Hematopoietic multipotent progenitor cell treated with erythropoietin and hydrocortisone succinate and interleukin-3 and kit ligand, for 8 days (in vitro differentiated cells): ENCODE data around the gene STYXL1.

Experiments used
- DNase-seq: peaks from one replicate; pipeline ENCODE4 v3.0.0-alpha.2; 2015

STYXL1 gene

DNA sequence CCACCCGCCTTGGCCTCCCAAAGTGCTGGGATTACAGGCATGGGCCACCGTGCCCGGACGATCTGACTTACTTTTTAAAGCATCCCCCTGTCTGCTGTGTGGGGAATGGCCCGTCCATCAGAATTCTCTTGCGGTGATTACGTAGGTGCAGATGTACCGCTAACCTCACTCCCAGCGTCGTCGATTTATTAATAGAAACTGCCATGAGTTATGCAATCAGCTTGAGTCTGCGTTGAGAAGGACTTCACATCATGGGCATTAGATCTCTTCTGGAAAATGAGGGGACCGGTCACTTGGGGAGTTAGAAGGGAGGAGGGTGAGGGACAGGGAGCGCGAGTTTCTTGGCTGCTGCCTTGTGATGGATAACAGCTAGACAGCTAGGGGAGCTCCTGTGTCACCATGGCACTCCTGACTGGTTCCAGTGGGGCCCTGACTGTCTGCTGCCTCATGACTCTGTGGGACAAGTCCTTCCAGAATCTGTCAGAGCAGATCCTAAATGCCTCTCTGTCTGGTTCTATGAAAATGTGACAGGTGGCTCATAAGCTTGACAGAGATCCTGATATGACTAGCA, 97.6 kb downstream of the STYXL1 start:
- DNase-seq = no peak

DNA sequence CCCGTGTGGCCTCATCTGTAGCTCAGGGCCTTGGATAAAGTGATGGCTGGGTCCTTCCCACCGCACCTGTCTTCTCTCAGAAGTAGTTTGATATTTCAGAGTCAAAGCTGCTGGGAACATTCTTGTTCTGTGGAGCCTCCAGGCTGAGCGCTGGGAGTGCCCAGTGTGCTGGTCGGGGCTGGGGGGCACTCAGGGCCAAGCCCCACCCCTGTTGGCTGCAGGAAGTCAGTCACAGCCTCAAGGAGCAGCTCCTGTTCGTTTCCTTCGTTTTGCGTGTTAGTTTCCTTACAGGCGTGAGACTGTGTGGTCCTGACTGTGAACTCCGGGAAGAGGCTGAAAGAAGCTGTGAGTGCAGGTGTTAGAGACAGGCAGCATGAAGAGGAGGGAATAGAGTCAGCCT, 99.6 kb downstream of the STYXL1 start:
- DNase-seq = no peak
